Erythroblast (primary cell): ENCODE results near the gene PLP2.

ENCODE experiments used
- GATA1 ChIP-seq: IDR thresholded peaks from 2 replicates; pipeline ENCODE4 v1.6.1; 2011; ENCODE audit warnings: low read depth, mild to moderate bottlenecking, control low read depth, low read length, moderate library complexity
- POLR2A ChIP-seq: IDR thresholded peaks from 2 replicates; pipeline ENCODE4 v1.6.1; 2011; ENCODE audit warnings: mild to moderate bottlenecking, low read length

DNA sequence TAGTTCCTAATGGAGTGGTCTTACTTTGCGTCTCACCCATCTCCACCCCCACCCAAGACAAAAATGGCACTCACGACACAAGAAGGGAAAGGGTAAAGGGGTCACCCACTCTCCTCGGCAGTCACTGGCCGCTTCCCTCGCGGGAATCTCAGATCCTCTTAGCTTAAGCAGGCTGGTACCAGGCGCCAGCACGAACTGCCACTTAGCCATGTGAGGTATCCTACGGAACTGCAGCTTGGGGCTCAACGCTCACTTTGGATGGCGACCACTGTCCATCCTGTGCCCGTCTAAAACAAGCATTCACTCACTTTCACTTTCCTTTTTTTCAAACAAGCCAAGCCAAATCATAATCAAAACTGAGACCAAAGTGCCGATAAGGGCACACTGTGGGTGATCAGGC, 23.8 kb upstream of the PLP2 start:
- TF ChIP-seq POLR2A (no peak), GATA1 (no peak)
